Immature natural killer cell (primary cell): ENCODE data around the gene COMMD9. TPM values are rescaled to one million over a fixed set of nuclear protein-coding genes. Genes with fewer than 3 reads are reported as not detected.

Source experiments
- DNase-seq, 3 donors: peaks; one replicate each; pipeline ENCODE4 v3.0.0; 2022; ENCODE audit warnings: mixed read lengths in 1 of 3
- H3K27ac Mint-ChIP-seq, 6 donors: one replicate each; pipeline ENCODE4 v1.8.0; 2020; ENCODE audit warnings: mixed read lengths in 6 of 6, mild to moderate bottlenecking in 5 of 6, inconsistent platforms in 4 of 6, moderate library complexity in 3 of 6
- H3K27me3 Mint-ChIP-seq, 3 donors: one replicate each; pipeline ENCODE4 v1.8.0; 2020 to 2021; ENCODE audit warnings: low read depth in 3 of 3, mild to moderate bottlenecking in 3 of 3, mixed read lengths in 3 of 3, moderate library complexity in 3 of 3, inconsistent platforms in 1 of 3
- H3K36me3 Mint-ChIP-seq, 3 donors: one replicate each; pipeline ENCODE4 v1.8.0; 2020; ENCODE audit warnings: mixed read lengths in 3 of 3, inconsistent platforms in 2 of 3, mild to moderate bottlenecking in 2 of 3
- H3K4me1 Mint-ChIP-seq, 2 donors: one replicate each; pipeline ENCODE4 v1.8.0; 2020; ENCODE audit warnings: inconsistent platforms in 2 of 2, mild to moderate bottlenecking in 2 of 2, mixed read lengths in 2 of 2, moderate library complexity in 1 of 2
- H3K4me3 Mint-ChIP-seq, 5 donors: one replicate each; pipeline ENCODE4 v1.8.0; 2020; ENCODE audit warnings: mild to moderate bottlenecking in 5 of 5, mixed read lengths in 5 of 5, inconsistent platforms in 3 of 5, moderate library complexity in 3 of 5
- H3K9me3 Mint-ChIP-seq, 6 donors: one replicate each; pipeline ENCODE4 v1.8.0; 2020; ENCODE audit warnings: mild to moderate bottlenecking in 6 of 6, mixed read lengths in 6 of 6, inconsistent platforms in 4 of 6, moderate library complexity in 3 of 6
- polyA plus RNA-seq, 3 donors: library from polyadenylated mRNA; unstranded; fragments of 300-500 nt; fragmentation: Illumina TruSeq; gene quantifications; one replicate each; pipeline ENCODE4 v1.2.3, GENCODE V29; 2021

COMMD9 gene
- polyA plus RNA-seq, 3 donors from 2014 or later, result 97.0 to 112 (median 97.4) TPM

DNA sequence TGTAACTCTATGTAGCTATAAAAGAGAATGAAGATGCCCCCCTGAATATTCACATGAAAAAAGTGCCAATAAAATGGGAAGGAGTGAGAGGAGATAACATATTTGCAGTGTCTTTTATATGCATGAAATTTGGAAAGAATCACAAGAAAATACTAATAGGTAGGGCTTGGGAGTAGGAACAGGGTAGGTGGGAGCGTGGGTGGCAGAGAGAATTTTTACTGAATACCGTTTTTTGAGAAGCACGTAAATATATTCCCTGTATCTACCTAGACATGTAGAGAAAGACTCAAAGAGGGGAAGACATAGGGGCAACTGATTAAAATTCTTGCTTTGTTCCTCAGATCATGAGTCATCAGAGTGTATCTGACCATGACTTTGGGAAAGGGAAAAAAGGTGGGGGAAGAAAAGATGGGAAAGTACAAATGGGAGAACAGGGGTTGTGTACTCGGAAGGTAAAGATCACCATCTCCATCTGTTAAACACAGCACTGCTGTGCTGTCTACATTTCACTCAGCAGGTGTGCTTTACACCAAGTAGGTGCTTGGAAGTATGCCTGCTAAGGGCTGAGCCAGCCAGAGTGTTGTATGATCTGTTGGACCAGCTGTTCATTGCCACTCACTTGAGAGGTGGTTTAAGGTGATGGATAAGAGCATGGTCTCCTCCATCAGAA lies 22.8 kb upstream of the COMMD9 start:
- H3K4me3 Mint-ChIP-seq, result no peak overlapping the region
- no peaks in the 10 kb centered on the region for H3K36me3 Mint-ChIP-seq
- peaks cover 8 to 16% of the 10 kb centered on the region in 2 donors for H3K4me1 Mint-ChIP-seq
- H3K9me3 Mint-ChIP-seq, result no peaks in the 10 kb centered on the region
- no peak for DNase-seq
- H3K27ac Mint-ChIP-seq, result no peak overlapping the region
- peaks cover 0 to 14% (median 5%) of the 10 kb centered on the region in 3 donors for H3K27me3 Mint-ChIP-seq

DNA sequence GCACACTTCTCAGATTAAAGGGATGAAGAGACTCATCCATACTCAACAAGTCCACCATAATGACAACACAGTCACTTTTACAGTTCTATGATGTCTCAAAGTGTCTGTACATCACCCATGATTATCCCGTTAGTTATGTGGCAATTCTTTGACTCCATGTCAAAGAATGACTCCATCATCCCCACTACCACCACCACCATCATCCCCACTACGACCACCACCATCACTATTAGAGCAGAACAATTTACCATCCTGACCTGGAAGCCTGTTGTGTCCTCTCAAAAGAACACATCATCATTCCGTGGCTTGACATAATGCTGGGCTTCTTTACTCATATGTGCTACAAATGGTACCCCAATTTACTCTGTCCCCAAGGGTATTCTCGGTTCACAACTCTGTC lies 20.6 kb upstream of the COMMD9 start:
- H3K36me3 Mint-ChIP-seq, result no peaks in the 10 kb centered on the region
- no peak overlapping the region for H3K27ac Mint-ChIP-seq
- no peak overlapping the region for H3K4me3 Mint-ChIP-seq
- peaks cover 0 to 2% (median 0%) of the 10 kb centered on the region in 6 donors for H3K9me3 Mint-ChIP-seq
- DNase-seq, result no peak
- peaks cover 0 to 12% (median 4%) of the 10 kb centered on the region in 3 donors for H3K27me3 Mint-ChIP-seq
- H3K4me1 Mint-ChIP-seq, result peaks cover 18 to 27% of the 10 kb centered on the region in 2 donors

DNA sequence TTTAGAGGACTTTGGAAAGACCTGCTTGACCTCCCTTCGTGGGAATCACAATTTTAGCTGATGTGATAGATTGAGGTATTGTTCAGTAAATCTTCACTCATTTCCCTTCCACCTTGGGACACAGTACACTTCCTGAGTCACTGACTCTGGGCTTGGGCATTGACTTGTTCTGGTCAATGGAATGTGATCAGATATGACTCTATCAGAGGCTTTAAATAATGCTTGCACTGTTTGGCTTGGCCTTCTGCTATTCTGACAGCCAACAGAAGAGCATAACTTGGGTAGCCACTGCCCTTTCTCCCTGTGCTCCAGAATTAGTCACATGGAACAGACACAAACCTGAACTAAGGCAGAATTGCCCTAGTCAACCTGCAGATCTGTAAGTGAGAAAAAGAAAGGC lies 19.4 kb upstream of the COMMD9 start:
- Mint-ChIP-seq H3K4me1 (peaks cover 18 to 27% of the 10 kb centered on the region in 2 donors), H3K36me3 (no peaks in the 10 kb centered on the region), H3K9me3 (peaks cover 0 to 2% (median 0%) of the 10 kb centered on the region in 6 donors), H3K4me3 (no peak overlapping the region), H3K27ac (no peak overlapping the region), H3K27me3 (peaks cover 0 to 5% (median 4%) of the 10 kb centered on the region in 3 donors)
- DNase-seq, result no peak

DNA sequence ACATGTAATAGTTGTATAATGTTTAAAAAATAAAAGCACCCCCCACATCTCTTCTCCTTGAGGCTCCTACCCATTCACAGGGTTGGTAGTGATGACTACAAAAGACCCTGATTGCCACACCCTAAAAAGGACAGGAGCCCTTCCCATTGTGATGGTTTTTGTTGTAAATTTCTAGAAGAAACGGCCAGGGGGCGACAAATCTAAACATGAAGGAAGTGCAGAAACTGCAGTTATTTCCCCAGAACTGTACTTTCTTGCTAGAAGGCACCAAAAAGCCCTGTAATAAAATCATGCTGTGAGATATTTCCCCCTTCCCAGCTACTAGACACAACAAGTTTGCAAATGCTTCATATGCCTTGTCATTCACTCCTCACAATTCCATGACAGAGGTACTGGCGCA lies 17.7 kb upstream of the COMMD9 start:
- peaks cover 18 to 21% of the 10 kb centered on the region in 2 donors for H3K4me1 Mint-ChIP-seq
- peak in 1 of 3 donors; percentile 33 for DNase-seq
- peak overlapping the region in 1 of 5 donors; percentile 33 for H3K4me3 Mint-ChIP-seq
- H3K27ac Mint-ChIP-seq, result peak overlapping the region in 1 of 6 donors; percentile 22
- H3K27me3 Mint-ChIP-seq, result peaks cover 0 to 4% (median 2%) of the 10 kb centered on the region in 3 donors
- H3K36me3 Mint-ChIP-seq, result no peaks in the 10 kb centered on the region
- peaks cover 0 to 2% (median 0%) of the 10 kb centered on the region in 6 donors for H3K9me3 Mint-ChIP-seq

DNA sequence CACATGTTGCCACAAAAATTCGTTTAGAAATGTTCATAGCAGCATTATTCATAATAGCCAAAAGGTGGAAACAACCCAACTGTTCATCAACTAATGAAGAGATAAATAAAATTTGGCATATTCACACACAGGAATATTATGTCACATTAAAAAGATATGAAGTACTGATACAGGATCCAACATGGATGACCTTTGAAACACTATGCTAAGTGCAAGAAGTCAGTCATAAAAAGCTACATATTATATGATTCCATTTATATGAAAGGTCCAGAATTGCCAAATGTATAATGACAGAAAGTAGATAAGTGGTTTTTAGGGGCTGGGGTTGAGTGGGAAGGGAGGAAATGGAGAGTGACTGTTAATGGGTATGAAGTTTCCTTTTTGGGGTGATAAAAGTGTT lies 15.8 kb upstream of the COMMD9 start:
- Mint-ChIP-seq H3K9me3 (peaks cover 0 to 2% (median 0%) of the 10 kb centered on the region in 6 donors), H3K4me1 (peaks cover 18 to 21% of the 10 kb centered on the region in 2 donors), H3K4me3 (no peak overlapping the region), H3K36me3 (no peaks in the 10 kb centered on the region), H3K27ac (no peak overlapping the region), H3K27me3 (peaks cover 0 to 4% (median 2%) of the 10 kb centered on the region in 3 donors)
- no peak for DNase-seq

DNA sequence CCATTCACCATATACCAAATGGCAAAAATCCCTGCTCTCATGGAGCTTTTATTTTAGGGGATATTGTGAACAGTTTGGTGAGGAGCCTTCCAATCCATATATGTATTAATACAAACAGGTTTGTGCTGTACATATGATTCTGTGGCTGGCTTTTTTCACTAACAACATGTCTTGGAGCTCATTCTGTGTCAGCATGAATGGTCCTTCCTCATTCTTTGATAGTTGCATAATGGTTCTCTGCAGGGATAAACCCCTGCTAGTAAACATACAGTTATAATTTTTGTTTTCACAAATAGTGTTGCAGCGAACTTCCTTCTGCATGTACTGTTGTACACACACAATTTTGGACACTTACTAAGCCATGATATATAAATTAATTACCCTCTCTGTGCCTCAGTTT lies 15.1 kb upstream of the COMMD9 start:
- no peak for DNase-seq
- peaks cover 0 to 2% (median 0%) of the 10 kb centered on the region in 6 donors for H3K9me3 Mint-ChIP-seq
- peaks cover 0 to 2% (median 2%) of the 10 kb centered on the region in 3 donors for H3K27me3 Mint-ChIP-seq
- H3K4me1 Mint-ChIP-seq, result peaks cover 18 to 21% of the 10 kb centered on the region in 2 donors
- H3K36me3 Mint-ChIP-seq, result no peaks in the 10 kb centered on the region
- no peak overlapping the region for H3K4me3 Mint-ChIP-seq
- no peak overlapping the region for H3K27ac Mint-ChIP-seq

DNA sequence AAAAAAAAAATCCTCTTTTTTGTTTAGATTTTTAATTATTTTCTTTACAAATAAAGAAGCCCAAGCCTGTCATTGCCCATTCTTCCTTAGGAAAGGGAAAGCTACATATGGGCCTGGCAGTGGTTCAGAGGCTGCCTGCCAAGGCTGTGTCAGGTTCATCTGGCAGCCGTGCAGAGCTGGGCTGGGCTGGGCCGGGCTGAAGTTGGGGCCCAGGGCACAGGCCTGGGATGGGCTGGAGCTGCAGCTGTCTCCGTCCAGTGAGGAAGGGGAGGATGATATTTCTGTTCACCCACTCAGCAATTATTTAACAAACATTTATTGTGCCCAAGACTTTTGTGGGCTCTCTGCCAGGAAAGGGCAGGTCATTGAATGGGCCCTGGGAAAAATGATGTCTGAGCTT lies 11.4 kb upstream of the COMMD9 start:
- no peak overlapping the region for H3K4me3 Mint-ChIP-seq
- no peaks in the 10 kb centered on the region for H3K36me3 Mint-ChIP-seq
- peaks cover 1 to 6% (median 2%) of the 10 kb centered on the region in 3 donors for H3K27me3 Mint-ChIP-seq
- DNase-seq, result no peak
- no peak overlapping the region for H3K27ac Mint-ChIP-seq
- H3K4me1 Mint-ChIP-seq, result no peaks in the 10 kb centered on the region
- H3K9me3 Mint-ChIP-seq, result no peaks in the 10 kb centered on the region

DNA sequence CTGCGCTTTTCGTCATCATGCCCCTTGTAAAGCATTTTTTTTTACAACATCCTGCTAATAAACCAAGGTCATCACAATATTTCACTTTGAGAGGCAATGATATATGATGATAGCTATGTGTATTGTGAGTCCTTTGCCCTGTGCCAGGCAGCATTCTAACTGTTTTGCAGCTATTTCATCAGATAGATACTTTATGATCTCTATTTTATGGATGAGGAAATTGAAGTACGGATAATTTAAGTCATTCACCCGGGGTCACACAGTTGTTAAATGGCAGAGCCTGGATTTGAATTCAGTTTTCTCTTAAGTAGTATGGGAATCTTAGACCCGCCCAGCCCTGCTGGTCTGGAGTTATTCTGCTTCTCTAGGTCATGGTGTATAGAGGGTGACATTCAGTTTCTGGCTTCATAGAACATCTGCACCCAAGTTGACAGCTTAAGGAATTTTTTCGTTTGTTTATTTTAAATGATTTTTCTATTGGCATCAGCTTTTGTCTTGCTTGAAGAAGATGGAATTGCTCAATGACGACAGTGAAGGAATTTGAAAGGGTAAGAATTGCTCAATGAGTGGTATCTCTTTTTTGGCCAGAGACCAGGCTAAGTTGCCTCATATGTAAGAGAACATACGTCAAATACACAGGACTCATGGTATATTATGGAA lies 7.8 kb upstream of the COMMD9 start:
- Mint-ChIP-seq H3K27ac (no peak overlapping the region), H3K4me3 (no peak overlapping the region), H3K27me3 (peaks cover 0 to 6% (median 2%) of the 10 kb centered on the region in 3 donors), H3K36me3 (no peaks in the 10 kb centered on the region), H3K9me3 (no peaks in the 10 kb centered on the region), H3K4me1 (peaks cover 3 to 7% of the 10 kb centered on the region in 2 donors)
- DNase-seq, result no peak

DNA sequence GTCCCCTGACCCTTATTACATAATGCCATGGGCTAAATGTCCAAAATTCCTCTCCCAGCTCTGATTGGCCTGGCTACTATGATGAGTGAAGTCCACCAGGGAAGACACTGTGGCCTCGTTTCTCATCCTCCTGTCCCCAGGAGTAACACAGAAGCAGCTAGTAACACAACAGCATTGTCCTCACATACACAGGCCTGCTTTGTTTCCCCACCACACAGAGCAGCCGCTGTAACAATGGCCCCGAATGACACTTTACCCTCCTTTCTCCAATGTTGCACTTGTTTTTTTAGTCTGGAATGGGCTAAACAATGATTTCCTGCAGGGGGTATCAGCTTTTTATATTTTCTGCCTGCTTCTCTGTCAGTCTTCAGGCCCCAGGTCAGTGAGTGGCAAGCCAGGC lies 6.7 kb upstream of the COMMD9 start, which contains the start of gene PRR5L:
Gene PRR5L, plus strand, starts transcription at position 363 of the 400 bp plus-strand sequence. CDS start 104,834 bp downstream, outside the sequence.
- peaks cover 0 to 3% (median 2%) of the 10 kb centered on the region in 3 donors for H3K27me3 Mint-ChIP-seq
- peaks cover 3 to 8% of the 10 kb centered on the region in 2 donors for H3K4me1 Mint-ChIP-seq
- no peaks in the 10 kb centered on the region for H3K36me3 Mint-ChIP-seq
- no peak within 1 kb of the TSS for H3K4me3 Mint-ChIP-seq
- H3K27ac Mint-ChIP-seq, result no peak within 1 kb of the TSS
- no peaks in the 10 kb centered on the region for H3K9me3 Mint-ChIP-seq
- no peak for DNase-seq

DNA sequence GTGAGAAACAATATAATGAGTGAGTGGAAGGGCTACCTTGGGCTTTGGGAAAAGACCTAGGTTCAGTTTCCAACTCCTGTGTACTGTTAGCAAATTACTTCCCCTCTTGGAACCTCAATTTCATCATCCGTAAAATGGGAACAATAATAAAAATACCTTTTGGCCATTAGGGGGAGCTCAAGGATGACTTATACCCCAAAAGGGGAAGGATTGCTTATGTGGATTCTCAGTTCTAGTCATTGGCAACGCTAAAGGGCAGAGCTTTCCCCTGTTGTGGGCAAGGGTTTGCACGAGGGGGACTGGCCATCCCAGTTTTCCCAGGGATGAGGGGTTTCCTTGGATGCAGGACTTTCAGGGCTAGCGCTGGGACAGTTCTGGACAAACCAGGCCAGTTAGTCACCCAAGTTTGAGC lies 3.1 kb upstream of the COMMD9 start:
- H3K9me3 Mint-ChIP-seq, result no peaks in the 10 kb centered on the region
- peaks cover 25 to 33% of the 10 kb centered on the region in 2 donors for H3K4me1 Mint-ChIP-seq
- no peak overlapping the region for H3K4me3 Mint-ChIP-seq
- DNase-seq, result peak; percentile 56 to 67 (median 66)
- no peaks in the 10 kb centered on the region for H3K36me3 Mint-ChIP-seq
- peak overlapping the region in 1 of 6 donors; percentile 57 for H3K27ac Mint-ChIP-seq
- peaks cover 4 to 5% (median 5%) of the 10 kb centered on the region in 3 donors for H3K27me3 Mint-ChIP-seq

DNA sequence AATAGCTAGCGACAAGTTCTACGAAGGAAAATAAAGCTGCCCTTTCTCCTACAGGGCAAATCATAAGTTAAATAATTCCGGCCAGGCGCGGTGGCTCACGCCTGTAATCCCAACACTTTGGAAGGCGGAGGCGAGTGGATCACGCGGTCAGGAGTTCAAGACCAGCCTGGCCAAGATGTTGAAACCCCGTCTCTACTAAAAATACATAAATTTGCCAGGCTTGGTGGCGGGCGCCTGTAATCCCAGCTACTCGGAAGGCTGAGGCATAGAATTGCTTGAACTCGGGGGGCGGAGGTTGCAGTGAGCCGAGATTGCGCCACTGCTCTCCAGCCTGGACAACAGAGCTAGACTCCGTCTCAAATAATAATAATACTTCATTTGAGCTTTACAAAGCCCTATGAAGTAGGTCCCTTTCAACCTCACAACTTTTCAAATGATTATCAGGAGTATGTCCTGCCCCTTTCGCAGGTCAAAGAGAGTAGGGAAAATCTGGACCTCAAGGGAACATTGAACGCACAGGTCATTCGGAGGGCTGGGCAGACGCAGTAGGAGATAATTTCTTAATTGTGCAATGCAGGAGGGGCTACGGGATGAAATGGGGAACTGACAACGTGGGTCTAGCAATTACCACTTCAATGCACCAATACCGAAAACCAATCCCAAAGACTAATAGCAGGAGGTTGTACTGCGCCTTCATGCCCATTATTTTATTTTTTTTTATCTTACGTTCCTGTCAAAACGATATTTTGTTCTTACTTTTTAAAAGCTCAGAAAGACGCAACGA lies 590 bp downstream of the COMMD9 start:
- H3K9me3 Mint-ChIP-seq, result no peaks in the 10 kb centered on the region
- H3K27ac Mint-ChIP-seq, result peak overlapping the region; percentile 80 to 92 (median 87)
- H3K27me3 Mint-ChIP-seq, result peaks cover 2 to 5% (median 5%) of the 10 kb centered on the region in 3 donors
- H3K4me3 Mint-ChIP-seq, result peak overlapping the region; percentile 89 to 98 (median 92)
- H3K36me3 Mint-ChIP-seq, result no peaks in the 10 kb centered on the region
- peak in 1 of 3 donors; percentile 7 for DNase-seq
- H3K4me1 Mint-ChIP-seq, result peaks cover 27 to 43% of the 10 kb centered on the region in 2 donors

DNA sequence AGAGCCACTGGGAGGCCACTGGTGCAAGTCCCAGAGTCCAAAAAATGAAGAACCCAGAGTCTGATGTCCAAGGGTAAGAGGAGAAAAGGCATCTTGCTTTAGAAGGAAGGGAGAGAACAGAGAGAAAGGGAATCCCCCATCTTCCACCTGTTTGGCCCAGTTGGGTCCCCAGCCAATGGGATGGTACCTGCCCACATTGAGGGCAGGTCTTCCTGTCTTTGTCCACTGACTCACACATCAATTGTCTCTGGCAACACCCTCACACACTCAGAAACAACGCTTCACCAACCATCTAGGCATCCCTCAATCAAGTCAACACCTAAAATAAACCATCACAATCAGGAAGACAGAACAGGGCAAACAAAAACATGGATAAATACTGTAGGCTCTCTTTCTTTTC lies 6.3 kb downstream of the COMMD9 start:
- Mint-ChIP-seq H3K27ac (no peak overlapping the region), H3K36me3 (peaks cover 10 to 20% (median 15%) of the 10 kb centered on the region in 3 donors), H3K4me3 (no peak overlapping the region), H3K27me3 (peaks cover 0 to 1% (median 0%) of the 10 kb centered on the region in 3 donors), H3K9me3 (peaks cover 0 to 4% (median 0%) of the 10 kb centered on the region in 6 donors), H3K4me1 (peaks cover 7 to 17% of the 10 kb centered on the region in 2 donors)
- no peak for DNase-seq

DNA sequence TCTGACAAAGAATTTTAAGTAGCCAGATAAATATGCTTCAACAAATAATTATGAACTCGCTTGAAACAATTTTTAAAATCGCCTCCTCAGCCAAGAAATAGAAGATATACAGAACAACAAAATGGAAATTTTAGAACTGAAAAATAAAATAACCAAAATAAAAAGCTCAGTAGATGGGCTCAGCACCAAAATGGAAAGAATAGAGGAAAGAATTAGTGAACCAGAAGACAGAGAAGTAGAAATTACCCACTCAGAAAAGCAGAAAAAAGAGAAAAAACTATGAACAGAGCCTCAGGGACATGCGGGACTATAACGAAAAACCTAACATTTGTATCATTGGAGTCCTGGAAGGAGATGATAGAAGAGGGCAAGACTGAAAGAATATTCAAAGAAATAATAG lies 7.4 kb downstream of the COMMD9 start:
- Mint-ChIP-seq H3K4me3 (no peak overlapping the region), H3K27ac (no peak overlapping the region), H3K27me3 (peaks cover 0 to 1% (median 0%) of the 10 kb centered on the region in 3 donors), H3K9me3 (peaks cover 0 to 4% (median 0%) of the 10 kb centered on the region in 6 donors), H3K36me3 (peaks cover 10 to 28% (median 17%) of the 10 kb centered on the region in 3 donors), H3K4me1 (peaks cover 4 to 10% of the 10 kb centered on the region in 2 donors)
- DNase-seq, result no peak
